DND-41 (cell line): ENCODE data around the gene SLC2A1.

Experiments
- ATAC-seq: fragments of 200-7000 bp; cut with Tn5 transposase; 3 replicates; pipeline ENCODE4 v1.9.1; 2021; ENCODE audit warnings: low read depth; ENCODE audit not compliant: insufficient read depth
- DNase-seq: peaks from one replicate; pipeline ENCODE4 v3.0.0-alpha.2; 2020
- H2AFZ ChIP-seq: 2 replicates; pipeline ENCODE4 v1.6.0; 2012; ENCODE audit warnings: low read depth, low read length
- H3K27ac ChIP-seq: 2 replicates; pipeline ENCODE4 v1.5.1; 2012; ENCODE audit warnings: low read length, inconsistent platforms
- H3K27me3 ChIP-seq: fragments of 200-600 bp; sonication (generic); 2 replicates; pipeline ENCODE4 v1.6.0; 2012; ENCODE audit warnings: low read length, mild to moderate bottlenecking, inconsistent platforms; ENCODE audit not compliant: insufficient read depth, poor library complexity
- H3K36me3 ChIP-seq: 2 replicates; pipeline ENCODE4 v1.5.1; 2012; ENCODE audit warnings: low read length, inconsistent platforms; ENCODE audit not compliant: insufficient read depth
- H3K4me1 ChIP-seq: 2 replicates; pipeline ENCODE4 v1.5.1; 2012; ENCODE audit warnings: mild to moderate bottlenecking, low read length; ENCODE audit not compliant: insufficient read depth
- H3K4me2 ChIP-seq: 2 replicates; pipeline ENCODE4 v1.6.0; 2012; ENCODE audit warnings: mild to moderate bottlenecking, moderate library complexity, low read length, inconsistent platforms; ENCODE audit not compliant: insufficient read depth
- H3K4me3 ChIP-seq, 2 experiments: fragments of 200-600 bp in 1 of 2; shearing (Covaris generic) in 1 of 2; 2 replicates each; pipeline ENCODE4 v1.5.1; 2012 to 2016; ENCODE audit warnings: inconsistent platforms in 2 of 2, low read length in 2 of 2, mild to moderate bottlenecking in 2 of 2, low read depth in 1 of 2, moderate library complexity in 1 of 2
- H3K79me2 ChIP-seq: 2 replicates; pipeline ENCODE4 v1.6.0; 2012; ENCODE audit warnings: low read length, inconsistent platforms; ENCODE audit not compliant: insufficient read depth
- H3K9ac ChIP-seq: 2 replicates; pipeline ENCODE4 v1.6.0; 2012; ENCODE audit warnings: low read depth, mild to moderate bottlenecking, inconsistent platforms, low read length, moderate library complexity
- H3K9me3 ChIP-seq: 2 replicates; pipeline ENCODE4 v1.5.1; 2012; ENCODE audit warnings: low read length, moderate library complexity, mild to moderate bottlenecking, inconsistent platforms; ENCODE audit not compliant: insufficient read depth, severe bottlenecking
- H4K20me1 ChIP-seq: 2 replicates; pipeline ENCODE4 v1.6.0; 2012; ENCODE audit warnings: low read length; ENCODE audit not compliant: insufficient read depth
- EZH2 ChIP-seq: IDR thresholded peaks from 3 replicates; pipeline ENCODE4 v1.6.1; 2012; ENCODE audit warnings: borderline replicate concordance, low read depth, mild to moderate bottlenecking, moderate library complexity, low read length, inconsistent platforms; ENCODE audit not compliant: severe bottlenecking
- TF ChIP-seq, protein P1 (sequence below): IDR thresholded peaks from 2 replicates; pipeline ENCODE4 v1.5.1; 2012; ENCODE audit warnings: borderline replicate concordance, low read length, moderate library complexity, mild to moderate bottlenecking; ENCODE audit not compliant: poor library complexity, severe bottlenecking; ENCODE audit errors: extremely low read depth

The SLC2A1 gene

DNA sequence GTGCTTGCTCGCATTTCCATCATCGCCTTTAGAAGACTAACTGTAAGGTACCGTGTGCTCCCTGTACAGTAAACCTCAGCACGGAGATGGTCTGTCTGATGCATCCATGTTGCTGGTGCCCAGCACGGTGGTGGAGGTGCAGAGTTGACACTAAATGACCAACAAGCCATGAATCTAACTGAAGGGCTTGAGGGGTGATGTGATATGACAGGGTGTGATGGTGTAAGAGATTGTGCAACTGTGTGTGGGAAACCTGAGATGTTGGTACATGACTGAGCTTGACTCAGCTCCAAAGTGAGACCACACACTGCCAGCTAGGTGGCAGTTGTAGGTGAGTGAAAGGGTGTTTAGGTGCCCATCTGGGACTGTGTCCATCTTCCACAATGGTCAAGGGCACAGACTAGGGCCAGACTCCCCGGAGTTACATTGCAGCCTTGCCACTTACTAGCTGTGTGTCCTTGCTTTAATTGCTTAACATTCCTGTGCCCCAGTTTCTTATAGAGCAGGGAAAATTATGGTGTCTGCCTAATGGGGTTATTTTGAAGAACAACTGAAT is 21.4 kb downstream of the SLC2A1 start:
- no peaks in the 10 kb centered on the region for H3K9me3 ChIP-seq
- ATAC-seq = no peak
- DNase-seq = no peak
- no peak for TF ChIP-seq EZH2
- TF ChIP-seq, protein P1, sequence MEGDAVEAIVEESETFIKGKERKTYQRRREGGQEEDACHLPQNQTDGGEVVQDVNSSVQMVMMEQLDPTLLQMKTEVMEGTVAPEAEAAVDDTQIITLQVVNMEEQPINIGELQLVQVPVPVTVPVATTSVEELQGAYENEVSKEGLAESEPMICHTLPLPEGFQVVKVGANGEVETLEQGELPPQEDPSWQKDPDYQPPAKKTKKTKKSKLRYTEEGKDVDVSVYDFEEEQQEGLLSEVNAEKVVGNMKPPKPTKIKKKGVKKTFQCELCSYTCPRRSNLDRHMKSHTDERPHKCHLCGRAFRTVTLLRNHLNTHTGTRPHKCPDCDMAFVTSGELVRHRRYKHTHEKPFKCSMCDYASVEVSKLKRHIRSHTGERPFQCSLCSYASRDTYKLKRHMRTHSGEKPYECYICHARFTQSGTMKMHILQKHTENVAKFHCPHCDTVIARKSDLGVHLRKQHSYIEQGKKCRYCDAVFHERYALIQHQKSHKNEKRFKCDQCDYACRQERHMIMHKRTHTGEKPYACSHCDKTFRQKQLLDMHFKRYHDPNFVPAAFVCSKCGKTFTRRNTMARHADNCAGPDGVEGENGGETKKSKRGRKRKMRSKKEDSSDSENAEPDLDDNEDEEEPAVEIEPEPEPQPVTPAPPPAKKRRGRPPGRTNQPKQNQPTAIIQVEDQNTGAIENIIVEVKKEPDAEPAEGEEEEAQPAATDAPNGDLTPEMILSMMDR = no peak
- no peak overlapping the region for H2AFZ ChIP-seq
- H3K27ac ChIP-seq = no peak overlapping the region
- H3K9ac ChIP-seq = no peak overlapping the region
- no peak overlapping the region for H3K4me3 ChIP-seq
- H3K36me3 ChIP-seq = peaks cover 99% of the 10 kb centered on the region
- peaks cover 97% of the 10 kb centered on the region for H4K20me1 ChIP-seq
- no peak overlapping the region for H3K4me2 ChIP-seq
- no peaks in the 10 kb centered on the region for H3K27me3 ChIP-seq
- H3K4me1 ChIP-seq = peaks cover 31% of the 10 kb centered on the region
- H3K79me2 ChIP-seq = peaks cover 99% of the 10 kb centered on the region

DNA sequence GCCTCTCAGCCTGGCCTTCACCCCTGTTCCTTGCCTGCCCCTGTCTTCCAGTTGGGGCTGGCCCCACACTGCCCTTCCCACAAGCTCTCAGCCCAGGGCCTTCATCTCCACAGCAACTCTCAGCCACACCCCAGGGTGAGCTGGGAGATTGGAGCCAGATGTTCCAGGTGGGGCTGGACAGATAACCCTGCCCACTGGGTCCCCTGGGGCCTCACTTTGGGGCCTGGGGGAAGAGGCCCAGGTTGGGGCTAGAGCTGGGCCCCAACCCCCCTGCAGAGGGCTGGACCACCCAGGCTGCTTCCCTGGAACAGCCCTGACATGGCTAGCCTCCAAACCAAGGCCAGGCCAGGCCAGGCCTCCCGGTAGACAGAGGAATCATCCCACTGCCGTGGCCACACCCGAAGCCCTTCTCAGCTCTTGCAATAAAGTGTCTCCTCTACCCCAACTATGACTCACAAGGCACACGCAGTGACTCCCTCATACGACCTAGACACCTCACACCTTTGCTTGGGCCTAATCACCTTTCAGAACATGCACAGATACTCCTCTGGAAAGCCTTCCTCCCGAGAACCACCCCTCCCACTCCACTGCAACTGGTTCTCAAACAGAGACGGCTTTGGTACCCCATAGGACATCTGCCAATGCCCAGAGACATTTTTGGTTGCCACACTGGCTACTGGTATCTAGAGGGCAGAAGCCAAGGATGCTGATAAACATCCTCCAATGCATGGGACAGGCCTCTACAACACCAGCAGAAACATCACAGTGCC is 22.2 kb downstream of the SLC2A1 start:
- H4K20me1 ChIP-seq = peaks cover 96% of the 10 kb centered on the region
- TF ChIP-seq, protein P1 = no peak
- no peak overlapping the region for H3K4me3 ChIP-seq
- H3K36me3 ChIP-seq = peaks cover 98% of the 10 kb centered on the region
- H3K79me2 ChIP-seq = peaks cover 99% of the 10 kb centered on the region
- H3K9ac ChIP-seq = no peak overlapping the region
- H3K9me3 ChIP-seq = no peaks in the 10 kb centered on the region
- H3K4me2 ChIP-seq = no peak overlapping the region
- H2AFZ ChIP-seq = no peak overlapping the region
- H3K4me1 ChIP-seq = peaks cover 39% of the 10 kb centered on the region
- DNase-seq (no peak), ATAC-seq (no peak)
- H3K27me3 ChIP-seq = no peaks in the 10 kb centered on the region
- H3K27ac ChIP-seq = no peak overlapping the region

DNA sequence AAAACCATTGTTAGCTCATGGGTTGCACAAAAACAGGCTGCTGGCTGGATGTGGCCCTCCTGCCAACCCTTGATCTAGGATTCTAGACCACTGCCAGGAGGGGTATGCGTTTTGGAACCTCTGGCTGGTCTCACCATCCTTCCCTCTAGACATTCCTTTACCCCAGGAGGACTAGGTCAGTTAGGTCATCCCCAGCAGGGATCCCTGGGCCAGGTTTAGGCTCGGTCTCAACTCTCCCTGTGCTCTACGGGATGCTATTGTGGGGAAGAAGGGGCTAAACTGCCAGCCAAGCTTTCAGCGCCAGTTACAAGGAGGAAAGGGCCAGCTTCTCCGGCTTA is 22.7 kb downstream of the SLC2A1 start:
- Histone ChIP-seq H4K20me1 (peaks cover 95% of the 10 kb centered on the region), H3K9ac (no peak overlapping the region), H3K27me3 (no peaks in the 10 kb centered on the region), H3K36me3 (peaks cover 98% of the 10 kb centered on the region), H2AFZ (no peak overlapping the region), H3K9me3 (no peaks in the 10 kb centered on the region), H3K4me3 (no peak overlapping the region), H3K4me2 (no peak overlapping the region), H3K4me1 (peaks cover 44% of the 10 kb centered on the region), H3K27ac (no peak overlapping the region), H3K79me2 (peaks cover 99% of the 10 kb centered on the region)
- DNase-seq (no peak), ATAC-seq (no peak)
- TF ChIP-seq, protein P1 = no peak
- no peak for TF ChIP-seq EZH2
